HG03108 (cell line): ENCODE results near the gene CAPN15.

Source experiments
- ATAC-seq: cut with Tn5 transposase; IDR thresholded peaks from one replicate; pipeline ENCODE4 v1.9.1; 2021; ENCODE audit warnings: moderate library complexity; ENCODE audit not compliant: unreplicated experiment

CAPN15 gene

DNA sequence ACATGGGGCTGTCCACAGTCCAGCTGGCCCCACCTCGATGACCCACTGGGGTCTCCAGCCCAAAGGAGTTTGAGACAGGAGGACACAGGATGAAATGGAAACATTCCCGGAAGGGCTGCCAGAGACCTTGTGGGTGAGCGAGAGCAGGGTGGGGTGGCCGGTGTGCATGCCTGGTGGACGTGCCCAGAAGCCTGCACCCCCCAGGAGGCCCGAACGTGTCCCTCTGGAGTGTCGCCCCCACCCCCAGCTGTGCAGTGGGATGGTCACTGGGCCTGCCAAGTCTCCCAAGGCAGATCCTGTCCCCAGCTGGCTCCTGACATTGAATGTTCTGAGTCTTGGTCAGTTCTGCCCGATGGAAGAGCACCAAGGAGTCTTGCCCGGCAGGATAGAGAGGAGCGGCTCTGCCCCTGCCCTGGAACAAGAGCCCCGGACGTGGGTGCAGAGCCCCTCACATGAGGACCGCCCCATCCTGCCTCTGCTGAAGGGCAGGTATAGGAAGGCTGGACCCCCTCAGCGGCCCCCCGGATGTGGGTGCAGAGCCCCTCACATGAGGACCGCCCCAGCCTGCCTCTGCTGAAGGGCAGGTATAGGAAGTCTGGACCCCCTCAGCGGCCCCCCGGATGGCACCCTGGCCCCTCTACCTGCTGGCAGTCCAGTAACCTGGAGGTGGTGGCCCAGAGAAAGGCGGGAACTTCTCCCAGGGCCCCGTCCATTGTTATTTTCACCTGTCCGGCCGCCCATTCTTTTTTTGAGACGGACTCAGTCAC, 3.1 kb upstream of the CAPN15 start:
- ATAC-seq, result no peak

DNA sequence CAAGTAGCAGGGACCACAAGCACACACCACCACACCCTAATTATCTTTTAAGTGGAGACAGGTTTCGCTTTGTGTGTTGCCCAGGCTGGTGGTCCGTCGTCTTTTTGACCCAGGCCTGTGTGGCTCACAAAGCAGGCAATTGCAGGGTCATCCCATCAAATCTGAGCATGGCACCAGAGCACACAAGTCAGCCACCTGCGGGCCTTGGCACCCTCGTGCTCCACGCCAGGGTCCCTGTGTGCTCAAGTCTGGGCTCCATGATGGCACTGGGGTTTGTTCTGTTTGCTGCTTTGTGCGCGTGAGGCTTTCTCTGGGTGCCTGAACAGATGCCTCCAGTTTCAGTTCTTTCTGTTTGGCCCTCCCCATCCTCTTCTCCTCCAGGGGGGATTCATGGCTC, 2.4 kb upstream of the CAPN15 start:
- ATAC-seq, result no peak

DNA sequence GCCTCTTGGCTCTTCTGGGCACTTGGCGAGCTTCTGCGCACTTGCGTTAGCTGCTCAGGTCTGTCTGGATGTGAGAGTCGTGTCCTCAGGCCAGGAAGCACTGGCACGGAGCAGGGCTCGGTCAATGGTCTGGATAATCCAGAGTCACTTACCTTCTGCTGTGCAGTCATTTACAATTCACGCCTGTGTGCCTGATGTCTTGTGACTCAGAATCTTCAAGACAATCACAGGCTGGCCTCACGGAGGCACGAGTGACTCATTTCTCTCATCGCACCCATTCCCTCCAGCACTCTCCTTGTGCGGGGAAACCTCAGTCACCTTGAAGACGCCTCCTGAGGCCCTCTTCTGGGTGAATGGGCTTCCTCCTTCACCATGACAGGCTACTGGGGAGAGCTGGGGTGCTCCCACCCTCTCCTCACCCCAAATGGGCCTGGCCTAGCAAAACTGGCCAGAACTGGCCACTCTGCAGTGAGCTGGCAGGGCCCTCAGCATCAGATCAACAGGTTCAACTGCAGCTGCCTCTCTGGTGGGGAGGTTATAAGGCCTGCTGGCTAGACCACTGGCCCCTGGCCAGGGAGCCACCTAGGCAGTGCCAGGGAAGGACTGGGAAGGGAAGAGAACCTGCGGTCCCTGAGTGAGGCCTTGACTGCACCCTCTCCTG, 1.9 kb upstream of the CAPN15 start:
- ATAC-seq, result no peak

DNA sequence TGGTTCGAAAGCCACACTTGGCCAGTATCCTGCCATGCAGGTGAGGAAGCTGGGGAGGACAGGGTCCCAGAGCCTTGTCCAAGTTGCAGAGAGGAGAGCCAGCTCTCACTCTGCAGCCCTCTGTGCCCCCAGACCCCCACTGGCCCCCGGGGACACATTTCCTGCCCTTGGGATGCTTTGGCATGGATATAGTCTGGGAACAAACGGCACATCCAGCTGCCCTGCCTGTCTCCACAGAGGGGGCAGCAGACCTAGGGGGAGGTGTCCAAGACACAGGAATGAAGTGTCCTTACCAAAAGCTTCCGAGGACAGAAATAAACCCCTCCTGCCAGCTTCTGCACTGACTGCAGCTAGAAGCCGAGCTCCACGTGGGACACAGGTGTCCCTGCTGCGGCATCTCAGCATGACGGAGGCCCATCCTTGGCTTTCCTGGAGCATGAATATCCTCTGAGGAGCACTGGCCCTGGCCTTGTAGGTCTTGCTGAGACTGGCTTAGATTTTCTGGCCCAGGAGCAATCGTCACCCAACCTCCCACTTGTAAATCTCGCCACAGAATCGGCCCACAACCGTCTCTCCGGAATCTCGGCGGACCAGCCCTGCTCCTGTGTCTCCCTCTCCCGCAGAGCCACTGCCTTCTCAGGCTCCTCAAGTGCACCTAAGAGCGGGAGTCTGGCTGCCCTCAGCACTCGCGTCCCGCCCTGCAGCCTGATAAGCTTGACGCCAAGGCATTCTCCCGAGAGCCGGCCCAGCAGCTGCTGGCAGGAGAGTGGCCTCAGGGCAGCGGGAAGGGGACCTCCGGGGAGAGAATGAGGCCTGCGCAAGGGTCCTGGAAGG, 1.1 kb upstream of the CAPN15 start:
- ATAC-seq, result no peak

DNA sequence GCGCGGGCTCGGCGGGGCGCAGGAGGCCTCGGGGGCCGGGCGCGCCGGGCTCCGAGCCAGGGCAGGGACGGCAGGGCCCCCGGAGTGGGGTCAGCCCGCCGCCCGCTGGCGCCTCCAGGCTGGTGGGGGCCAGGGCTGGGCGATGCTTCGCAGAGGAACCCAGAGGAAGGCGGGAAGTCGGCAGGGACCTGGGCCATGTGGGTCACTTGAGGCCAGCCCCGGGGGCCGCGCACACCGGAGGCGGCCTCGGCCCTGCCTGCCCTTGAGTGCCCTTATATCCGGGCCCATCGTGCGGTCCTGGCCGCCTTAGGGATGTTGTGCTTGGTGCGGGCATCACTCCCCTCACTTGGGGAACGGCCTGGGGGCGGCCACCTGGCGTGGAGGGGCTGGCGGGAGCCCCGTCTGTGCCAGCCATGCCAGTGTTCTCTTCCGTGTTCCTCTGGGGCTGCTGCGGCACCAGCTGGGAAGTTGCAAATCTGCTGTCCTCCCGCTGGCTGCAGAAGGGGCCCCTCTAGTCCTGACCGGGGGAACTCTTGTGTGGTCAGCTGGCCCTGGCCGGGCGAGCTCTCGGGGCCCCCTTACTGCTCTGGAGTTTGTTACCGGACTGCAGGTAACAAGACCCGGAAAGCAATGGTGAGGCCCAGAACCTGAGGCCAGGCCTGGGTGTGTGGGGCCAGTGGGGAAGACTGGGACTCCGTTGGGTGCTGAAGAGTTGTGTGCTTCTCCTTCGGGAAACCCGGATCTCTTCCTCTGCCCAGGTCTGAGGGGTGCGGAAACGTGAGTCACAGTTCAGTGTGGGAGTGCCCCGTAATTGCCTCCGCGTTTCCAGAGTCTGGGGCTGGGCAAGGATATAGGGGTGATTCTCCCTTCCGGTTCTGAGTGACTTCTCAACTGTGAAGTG, 849 bp downstream of the CAPN15 start:
- ATAC-seq, result no peak

DNA sequence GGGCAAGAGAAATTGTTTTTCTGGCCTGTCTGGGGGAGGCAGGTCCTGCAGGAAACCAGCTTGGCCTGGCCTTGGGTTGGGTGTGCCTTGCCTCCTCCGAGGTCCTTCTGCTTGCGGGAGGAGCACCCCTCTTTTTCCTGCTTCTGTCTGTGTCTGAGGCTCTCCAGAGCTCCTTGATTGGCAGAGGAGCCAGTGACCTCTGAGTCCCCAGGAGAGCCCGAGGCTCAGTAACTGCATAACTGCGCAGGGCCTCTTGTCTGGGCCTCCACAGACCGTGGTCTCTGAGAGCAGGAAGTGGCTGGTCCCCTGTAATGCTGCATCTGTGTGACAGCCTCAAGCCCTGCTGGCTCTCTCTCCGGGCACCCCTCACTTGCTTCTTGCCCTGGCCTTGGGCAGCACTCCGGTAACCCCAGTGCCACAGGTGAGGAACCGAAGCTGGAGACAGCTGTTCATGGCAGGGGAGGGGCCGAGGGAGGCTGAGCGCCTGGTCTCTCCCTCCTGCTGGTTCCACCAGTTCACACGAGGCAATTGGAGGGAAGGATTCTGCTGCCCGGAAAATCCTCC, 1.6 kb downstream of the CAPN15 start:
- ATAC-seq, result no peak

DNA sequence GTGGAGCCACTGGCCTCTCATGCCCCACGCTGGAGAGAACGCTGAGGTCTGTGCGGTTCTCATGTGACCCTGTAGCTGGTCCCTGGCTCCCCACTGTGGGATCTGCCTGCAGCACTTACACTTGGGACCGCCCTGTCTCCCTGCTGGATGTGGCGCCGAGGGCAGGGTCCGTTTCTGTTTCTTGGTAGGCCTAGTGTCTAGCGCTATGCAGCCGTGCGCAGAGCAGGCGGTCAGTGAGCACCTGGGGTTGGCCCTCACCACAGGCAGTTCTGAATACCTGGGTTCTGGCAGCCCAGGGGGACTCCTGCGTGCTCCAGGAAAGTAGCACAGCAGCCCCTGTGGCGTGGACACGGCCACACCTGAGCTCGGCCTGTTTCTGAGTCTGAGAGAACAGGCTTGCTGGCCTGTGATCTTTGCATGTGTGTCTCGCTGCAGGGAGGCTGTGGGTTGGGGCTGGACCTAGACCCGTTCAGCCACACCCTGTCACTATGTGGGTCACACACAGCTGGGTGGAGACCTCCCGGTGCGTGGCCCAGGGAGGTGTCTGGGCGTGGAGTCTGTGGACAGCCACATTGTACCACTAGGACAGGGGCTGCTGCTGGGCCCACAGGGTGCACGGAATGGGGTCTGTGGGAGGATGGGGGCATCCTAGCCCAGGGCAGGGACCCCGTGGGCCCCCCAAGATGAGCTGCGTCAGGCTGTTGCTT, 2.8 kb downstream of the CAPN15 start:
- ATAC-seq, result no peak

DNA sequence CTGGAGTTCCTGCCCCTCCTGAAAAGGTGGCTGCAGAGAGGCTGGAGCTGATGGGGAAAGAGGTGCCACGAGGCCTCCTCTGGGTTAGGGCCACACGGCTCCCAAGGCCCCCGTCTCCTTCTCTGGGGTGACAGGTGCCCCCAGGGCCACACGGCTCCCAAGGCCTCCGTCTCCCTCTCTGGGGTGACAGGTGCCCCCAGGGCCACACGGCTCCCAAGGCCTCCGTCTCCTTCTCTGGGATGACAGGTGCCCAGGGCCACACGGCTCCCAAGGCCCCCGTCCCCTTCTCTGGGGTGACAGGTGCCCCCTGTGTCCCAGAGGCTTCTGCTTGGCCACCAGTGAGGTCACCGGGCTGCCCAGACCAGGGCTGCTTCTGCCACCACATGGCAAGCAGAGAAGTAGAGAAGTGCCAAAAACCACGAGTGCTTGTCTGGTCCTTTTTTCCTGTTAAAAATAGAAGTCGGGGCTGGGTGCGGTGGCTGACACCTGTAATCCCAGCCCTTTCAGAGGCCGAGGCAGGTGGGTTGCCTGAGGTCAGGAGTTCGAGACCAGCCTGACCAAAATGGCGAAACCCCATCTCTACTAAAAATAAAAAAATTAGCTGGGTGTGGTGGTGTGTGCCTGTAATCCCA, 4.1 kb downstream of the CAPN15 start:
- no peak for ATAC-seq

DNA sequence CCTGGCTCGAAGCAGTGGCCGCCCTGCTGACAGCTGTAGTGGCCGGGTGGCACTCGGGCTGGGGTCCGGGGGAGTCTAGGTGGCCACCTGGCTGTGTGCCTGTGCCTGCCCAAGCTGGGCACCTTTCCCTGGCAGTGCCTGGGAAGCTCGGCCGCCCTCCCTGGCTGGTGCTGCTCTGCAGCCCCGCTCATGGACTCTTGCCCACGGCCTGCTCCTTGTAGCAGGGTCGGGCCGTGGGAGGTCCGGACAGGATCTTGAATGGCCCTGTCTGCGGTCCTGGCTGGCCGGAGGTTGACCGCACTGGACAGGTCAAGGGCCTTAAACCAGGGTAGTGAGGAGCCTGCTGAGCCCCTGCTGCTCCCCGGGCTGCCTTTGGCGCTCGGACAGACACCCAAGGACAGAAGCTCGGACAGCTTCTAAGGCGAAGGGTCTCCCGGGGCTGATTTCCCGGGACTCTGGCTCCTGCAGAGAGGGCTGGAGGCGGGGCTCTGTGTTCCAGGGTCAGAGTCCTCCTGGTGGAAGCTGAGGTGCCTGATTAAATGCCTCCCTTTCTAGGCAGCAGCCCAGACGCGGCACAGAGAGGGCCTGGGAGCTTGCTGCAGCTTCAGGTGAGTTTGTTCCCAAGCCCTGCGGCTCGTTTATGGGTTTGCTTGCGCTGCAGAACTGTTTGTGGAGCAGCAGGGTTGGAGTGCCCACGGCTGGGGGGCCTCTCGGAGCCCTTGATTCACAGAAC, 6.0 kb downstream of the CAPN15 start:
- no peak for ATAC-seq

DNA sequence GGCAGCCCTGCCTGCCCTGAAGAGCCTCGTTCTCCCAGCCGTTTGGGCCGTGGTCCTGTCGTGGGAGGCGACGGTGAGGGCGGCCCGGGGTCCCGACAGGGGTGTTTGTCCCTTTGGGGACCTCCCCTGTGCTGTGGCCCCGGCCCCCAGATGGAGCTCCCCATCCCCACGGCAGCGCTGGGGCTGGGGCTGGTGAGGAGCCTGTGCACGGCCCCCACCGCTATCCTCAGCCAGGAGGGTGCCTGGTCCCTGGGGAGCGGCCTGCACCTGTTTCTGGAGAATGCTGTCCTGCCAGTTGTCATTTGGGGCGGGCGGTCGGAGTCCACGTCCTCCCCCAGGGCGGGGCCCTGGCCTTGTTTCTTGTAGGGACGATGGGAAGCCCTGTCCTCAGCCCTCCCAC, 6.6 kb downstream of the CAPN15 start:
- no peak for ATAC-seq

DNA sequence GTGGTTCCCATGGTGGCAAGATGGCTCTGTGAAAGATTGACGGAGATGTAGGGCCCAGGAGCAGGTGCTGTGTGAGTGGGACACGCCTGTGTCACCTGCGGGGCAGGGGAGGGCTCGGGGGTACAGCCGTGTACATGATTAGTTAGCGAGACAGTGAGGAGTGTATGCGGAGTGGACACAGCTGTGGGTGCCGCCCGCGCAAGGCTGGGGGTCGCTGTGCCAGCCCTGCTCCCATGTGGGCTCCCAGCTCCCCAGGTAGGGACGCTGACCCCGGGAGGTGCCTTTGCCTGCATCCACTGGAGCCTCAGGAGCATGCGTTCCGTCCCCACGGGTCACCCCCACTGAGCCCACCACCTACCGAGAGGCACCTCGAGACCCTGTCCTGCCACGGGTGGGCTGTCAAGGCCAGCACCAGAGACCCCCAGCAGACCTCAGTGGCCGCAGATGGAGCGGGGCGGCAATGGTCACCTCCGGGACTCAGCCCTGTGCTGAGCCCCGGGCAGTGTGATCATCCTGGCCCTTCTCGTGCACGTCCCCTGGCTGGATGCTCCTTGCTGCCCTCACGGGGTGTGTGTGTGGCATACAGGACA, 7.4 kb downstream of the CAPN15 start:
- ATAC-seq, result no peak

DNA sequence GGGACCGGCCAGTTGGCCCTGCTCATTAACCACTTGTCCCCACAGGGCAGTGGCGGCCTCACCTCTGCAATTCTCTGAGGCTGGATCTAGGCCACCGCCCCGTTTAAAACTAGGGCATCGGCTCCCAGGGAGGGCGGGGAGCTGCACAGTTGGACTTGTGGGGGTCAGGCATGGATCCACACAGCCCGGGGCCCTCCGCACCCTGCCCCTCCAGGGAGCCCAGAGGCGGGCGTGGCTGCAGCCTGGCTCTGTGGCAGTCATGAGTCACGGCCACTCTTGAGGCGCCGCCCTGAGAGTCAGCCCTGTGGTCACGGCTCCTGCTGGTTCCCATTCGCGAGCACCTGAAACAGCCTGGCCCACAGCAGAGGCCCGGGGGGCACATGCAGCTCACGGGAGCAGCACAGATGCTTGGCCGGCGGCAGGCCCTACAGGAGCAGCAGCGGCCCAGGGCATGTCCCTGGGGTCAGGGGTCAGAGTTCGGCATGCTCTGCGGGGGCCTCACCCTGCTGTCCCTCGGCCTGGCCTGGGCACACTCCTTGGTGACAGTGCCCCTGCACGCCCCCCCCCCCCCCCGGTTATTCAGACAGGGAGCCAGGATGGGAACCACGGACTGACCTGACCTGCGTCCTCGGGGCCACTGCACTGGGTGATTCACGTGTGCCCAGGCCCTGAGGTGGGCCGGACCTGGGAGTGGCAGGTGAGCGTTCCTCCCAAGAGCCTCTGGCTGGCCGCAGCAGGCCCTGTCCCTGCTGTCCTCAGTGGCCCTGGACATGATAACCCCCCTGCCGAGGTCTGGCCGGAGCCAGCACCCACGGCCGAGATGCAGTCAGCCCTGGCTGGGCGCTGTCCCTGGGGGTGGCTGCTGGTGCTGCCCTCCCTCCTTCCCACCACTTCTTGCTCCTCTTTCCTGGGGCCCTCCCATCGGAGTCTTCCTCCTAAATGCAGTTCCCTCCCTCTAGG, 8.2 kb downstream of the CAPN15 start:
- no peak for ATAC-seq

DNA sequence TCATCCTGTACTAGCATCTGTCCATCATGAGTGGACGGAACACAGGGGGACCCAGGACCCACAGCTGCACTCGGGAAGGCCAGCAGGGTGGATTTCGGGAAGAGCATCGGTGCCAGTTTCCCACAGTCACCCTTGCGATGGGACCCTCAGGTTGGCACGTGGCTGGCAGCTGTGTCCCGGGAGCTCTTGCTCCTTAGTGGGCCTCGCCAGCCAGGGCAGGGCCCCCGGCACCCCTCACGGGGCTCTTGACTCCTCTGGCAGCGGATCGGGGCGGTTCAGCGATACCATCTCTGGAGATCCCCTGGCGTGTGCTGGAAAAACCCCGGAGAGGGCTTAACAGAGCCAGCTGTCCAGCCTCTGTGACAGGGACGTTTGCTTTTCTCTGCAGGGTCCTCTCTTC, 9.2 kb downstream of the CAPN15 start:
- no peak for ATAC-seq

DNA sequence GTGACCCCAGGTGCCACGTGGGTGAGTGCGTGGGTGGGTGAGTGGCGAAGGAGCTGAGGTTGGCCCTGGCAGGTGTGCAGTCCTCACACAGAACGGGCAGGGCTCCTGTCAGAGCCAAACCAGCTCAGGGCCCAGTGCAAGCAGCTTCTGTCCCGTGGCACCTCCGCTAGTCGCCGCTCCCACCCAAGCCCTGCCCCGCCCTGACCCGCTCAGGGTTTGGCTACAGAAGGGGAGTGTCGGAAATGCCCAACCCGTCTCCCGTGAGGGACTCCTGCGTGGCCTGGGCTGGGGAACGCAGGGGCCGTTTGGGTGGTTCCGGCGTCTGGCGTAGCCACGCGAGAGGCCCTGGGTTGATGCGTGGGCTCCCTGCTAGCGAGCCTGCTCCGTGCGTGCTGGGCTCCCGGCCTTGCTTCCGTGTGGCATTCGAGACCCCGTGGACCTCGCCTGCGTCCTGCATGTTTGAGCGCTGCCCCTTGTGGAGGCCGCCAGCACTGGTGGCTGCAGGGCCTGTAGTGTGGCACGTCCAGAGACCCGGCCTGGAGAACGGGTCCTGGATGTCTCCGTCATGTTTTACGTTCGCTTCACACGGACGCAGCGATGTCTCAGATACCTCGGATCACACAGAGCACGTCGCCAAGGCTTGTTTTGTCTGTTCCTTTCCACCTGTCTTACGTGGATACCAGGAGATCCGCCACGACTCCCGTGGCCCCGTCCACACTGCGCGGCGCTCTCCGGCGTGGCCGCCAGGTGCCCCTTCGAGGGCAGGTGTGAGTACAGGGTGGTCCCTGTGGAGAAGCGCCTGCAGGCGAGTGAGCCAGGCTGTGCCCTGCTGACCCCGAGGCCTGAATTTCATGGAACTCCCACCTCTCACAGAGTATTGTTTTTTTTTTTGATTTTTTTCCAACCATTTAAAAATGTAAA, 10.2 kb downstream of the CAPN15 start:
- no peak for ATAC-seq

DNA sequence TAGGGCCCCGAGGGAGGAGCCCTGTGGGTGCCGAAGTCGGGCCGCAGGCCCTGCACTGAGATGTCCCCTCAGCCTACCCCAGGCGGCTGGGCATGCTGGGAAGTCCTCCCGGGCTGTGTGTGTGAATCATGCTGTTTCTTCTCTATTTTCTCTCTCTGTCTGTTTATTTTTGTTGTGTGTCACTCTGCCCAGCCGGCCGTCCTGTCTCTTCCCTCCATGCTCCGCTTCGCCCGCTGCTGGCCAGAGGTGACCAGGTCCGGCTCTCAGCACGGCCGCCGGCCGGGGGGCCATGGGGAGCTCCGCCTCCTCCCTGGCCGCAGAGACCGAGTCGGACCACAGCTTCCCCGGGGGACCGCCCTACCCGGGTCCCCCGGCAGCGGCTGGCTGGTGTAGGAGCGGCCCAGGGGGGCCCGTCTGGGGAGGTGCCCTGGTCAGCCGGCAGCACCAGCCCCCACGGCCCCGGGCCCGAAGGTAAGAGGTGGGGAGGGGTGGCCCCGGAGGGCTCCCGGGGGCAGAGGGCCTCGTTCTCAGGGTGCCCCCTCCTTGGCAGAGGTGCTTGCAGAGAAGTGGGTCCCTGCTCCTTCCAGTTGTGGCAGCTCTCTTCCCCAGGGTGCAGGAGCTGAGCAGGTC, 12.5 kb downstream of the CAPN15 start:
- ATAC-seq, result no peak
